Measurements from ENCODE around the gene TLN1. TPM values are rescaled to one million over a fixed set of nuclear protein-coding genes. Genes with fewer than 3 reads are reported as not detected.

TLN1 gene
- total RNA-seq, 2 donors from 2014 or later = 273 to 370 TPM

- no peak for DNase-seq (ENCODE audit: low spot score)
- H3K27ac ChIP-seq = no peak overlapping the region
Measured at GRCh38 chr9:35718721-35719511, 13.1 kb downstream of the TLN1 start.

GRCh38 chr9:35717132-35717870, 14.7 kb downstream of the TLN1 start:
- DNase-seq (ENCODE audit: low spot score) = no peak
- no peak for TF ChIP-seq CTCF (IDR thresholded peaks at IDR 0.05)
- H3K27ac ChIP-seq = no peak overlapping the region

More at GRCh38 chr9:35718721-35719511, 13.1 kb downstream of the TLN1 start:
- Histone ChIP-seq H3K27me3 (no peaks in the 10 kb centered on the region), H3K36me3 (peaks cover 100% of the 10 kb centered on the region), H3K4me1 (no peaks in the 10 kb centered on the region), H3K4me3 (no peak overlapping the region), H3K9me3 (no peaks in the 10 kb centered on the region)
- no peak for TF ChIP-seq CTCF (IDR thresholded peaks at IDR 0.05)

DNA sequence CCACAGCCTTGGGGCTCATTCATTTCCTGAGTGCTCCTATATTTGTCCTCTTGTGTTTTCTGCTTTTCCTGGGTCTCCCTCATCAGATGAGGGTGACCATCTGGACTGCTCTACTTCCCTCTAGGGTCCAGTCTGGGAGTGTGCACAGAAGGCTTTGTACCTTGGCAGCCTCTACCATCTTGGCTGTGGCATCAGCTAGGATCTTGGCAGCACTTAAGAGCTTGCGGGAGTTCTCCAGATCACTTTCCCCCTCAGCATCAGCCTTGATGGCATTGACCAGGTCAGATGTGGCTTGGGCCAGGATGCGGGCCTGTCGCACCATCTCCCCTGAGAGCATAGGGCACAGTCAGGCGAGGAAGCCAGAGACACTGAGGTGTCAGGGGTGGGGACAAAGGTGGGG, 15.8 kb downstream of the TLN1 start:
- no peak for DNase-seq (ENCODE audit: low spot score)
- Histone ChIP-seq H3K27ac (no peak overlapping the region), H3K9me3 (no peaks in the 10 kb centered on the region), H3K4me3 (no peak overlapping the region), H3K27me3 (no peaks in the 10 kb centered on the region), H3K4me1 (peaks cover 0 to 5% of the 10 kb centered on the region in 2 donors), H3K36me3 (peaks cover 100% of the 10 kb centered on the region)
- no peak for TF ChIP-seq CTCF (IDR thresholded peaks at IDR 0.05)

More at GRCh38 chr9:35717132-35717870, 14.7 kb downstream of the TLN1 start:
- H3K36me3 ChIP-seq = peaks cover 100% of the 10 kb centered on the region
- H3K4me3 ChIP-seq = no peak overlapping the region
- H3K9me3 ChIP-seq = no peaks in the 10 kb centered on the region
- no peaks in the 10 kb centered on the region for H3K4me1 ChIP-seq
- no peaks in the 10 kb centered on the region for H3K27me3 ChIP-seq

DNA sequence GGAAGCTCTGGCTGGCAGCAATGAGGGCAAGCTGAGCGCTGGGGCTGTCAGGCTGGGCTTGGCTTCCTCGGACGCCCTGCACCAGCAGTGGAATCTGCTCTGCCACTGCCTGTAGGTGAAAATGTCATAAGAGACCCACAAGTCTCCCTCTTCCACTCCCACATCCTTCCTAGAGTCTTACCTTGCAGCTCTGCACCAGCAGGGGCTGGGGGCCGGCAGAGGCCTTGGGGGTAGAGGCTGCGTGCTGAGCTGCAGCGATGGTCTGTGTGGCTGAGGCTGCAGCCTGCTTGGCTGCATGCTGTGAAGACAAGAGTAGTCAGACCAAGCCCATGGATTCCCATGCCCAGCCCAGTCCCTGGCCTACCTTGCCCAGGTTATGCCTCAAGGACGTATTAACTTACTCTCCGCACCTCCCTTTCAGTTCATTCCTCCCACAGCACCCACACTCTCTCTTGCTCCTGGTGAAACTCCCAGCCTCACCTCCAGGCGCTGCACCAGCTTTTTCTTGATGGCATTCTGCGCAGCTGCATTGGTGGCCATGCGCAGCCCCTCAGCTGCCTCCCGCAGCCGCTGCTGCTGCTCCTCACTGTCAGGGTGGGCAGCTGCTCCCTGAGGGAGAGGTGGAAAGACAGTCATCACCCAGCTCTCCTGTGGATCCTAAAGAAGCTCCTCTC, 17.3 kb downstream of the TLN1 start:
- no peaks in the 10 kb centered on the region for H3K9me3 ChIP-seq
- peaks cover 0 to 10% of the 10 kb centered on the region in 2 donors for H3K4me1 ChIP-seq
- no peak overlapping the region for H3K4me3 ChIP-seq
- TF ChIP-seq CTCF (IDR thresholded peaks at IDR 0.05) = no peak
- no peaks in the 10 kb centered on the region for H3K27me3 ChIP-seq
- H3K36me3 ChIP-seq = peaks cover 99% of the 10 kb centered on the region
- DNase-seq (ENCODE audit: low spot score) = no peak
- no peak overlapping the region for H3K27ac ChIP-seq

- Histone ChIP-seq H3K27ac (no peak overlapping the region), H3K27me3 (no peaks in the 10 kb centered on the region)
- no peak for TF ChIP-seq CTCF (IDR thresholded peaks at IDR 0.05)
Measured at GRCh38 chr9:35714123-35714522, 17.9 kb downstream of the TLN1 start.

More at GRCh38 chr9:35714123-35714522, 17.9 kb downstream of the TLN1 start:
- Histone ChIP-seq H3K9me3 (no peaks in the 10 kb centered on the region), H3K4me1 (peaks cover 0 to 10% of the 10 kb centered on the region in 2 donors), H3K36me3 (peaks cover 99% of the 10 kb centered on the region), H3K4me3 (no peak overlapping the region)
- no peak for DNase-seq (ENCODE audit: low spot score)

Measured in right atrium auricular region (tissue), 2 donors.